Epithelial cell of proximal tubule (primary cell): ENCODE data around the gene BFSP2. TPM values are rescaled to one million over a fixed set of nuclear protein-coding genes. Genes with fewer than 3 reads are reported as not detected.

Source experiments
- DNase-seq: peaks from one replicate; pipeline ENCODE4 v3.0.0-alpha.2; 2011; ENCODE audit warnings: low read depth
- H3K4me3 ChIP-seq: 2 replicates; pipeline ENCODE4 v1.5.1; 2011; ENCODE audit warnings: low read depth, mild to moderate bottlenecking, low read length
- CTCF ChIP-seq: conservative IDR thresholded peaks from 2 replicates; pipeline ENCODE4 v1.5.1; 2012; ENCODE audit warnings: low read depth, mild to moderate bottlenecking, low read length
- total RNA-seq: library from RNA; depleted of rRNA; stranded (reverse); fragments of >200 nt; gene quantifications from 2 replicates; pipeline ENCODE4 v1.2.3, GENCODE V29; 2015

Gene BFSP2
- total RNA-seq, 1 donor from 2014 or later = not detected

GRCh38 chr3:133380481-133381225 is 19.2 kb upstream of the BFSP2 start:
- DNase-seq = no peak

GRCh38 chr3:133381346-133382109 is 18.3 kb upstream of the BFSP2 start:
- no peak for TF ChIP-seq CTCF
- no peak for DNase-seq
- no peak overlapping the region for H3K4me3 ChIP-seq

More at GRCh38 chr3:133380481-133381225, 19.2 kb upstream of the BFSP2 start:
- no peak overlapping the region for H3K4me3 ChIP-seq
- TF ChIP-seq CTCF = no peak

DNA sequence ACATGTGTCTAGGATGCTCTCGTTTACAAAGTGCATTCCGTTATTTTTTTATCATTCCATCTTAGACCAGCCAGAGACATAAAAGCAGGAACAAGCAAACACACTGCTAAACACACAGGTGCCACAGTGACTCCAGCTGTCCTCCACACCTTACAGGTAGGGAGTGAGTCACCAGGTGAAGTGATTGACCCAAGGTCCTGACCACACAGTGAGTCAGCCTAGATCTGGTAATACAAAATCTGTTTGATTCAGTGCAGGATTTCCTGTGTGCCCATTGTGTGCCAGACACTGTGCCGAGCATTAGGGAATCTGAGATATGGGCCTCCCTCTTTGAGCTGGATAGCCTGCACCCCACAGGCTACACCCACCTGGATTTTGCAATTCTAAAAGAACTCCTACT is 16.7 kb upstream of the BFSP2 start:
- H3K4me3 ChIP-seq = no peak overlapping the region
- DNase-seq = no peak
- TF ChIP-seq CTCF = no peak

GRCh38 chr3:133383741-133384140 is 16.1 kb upstream of the BFSP2 start:
- no peak for TF ChIP-seq CTCF
- no peak for DNase-seq

DNA sequence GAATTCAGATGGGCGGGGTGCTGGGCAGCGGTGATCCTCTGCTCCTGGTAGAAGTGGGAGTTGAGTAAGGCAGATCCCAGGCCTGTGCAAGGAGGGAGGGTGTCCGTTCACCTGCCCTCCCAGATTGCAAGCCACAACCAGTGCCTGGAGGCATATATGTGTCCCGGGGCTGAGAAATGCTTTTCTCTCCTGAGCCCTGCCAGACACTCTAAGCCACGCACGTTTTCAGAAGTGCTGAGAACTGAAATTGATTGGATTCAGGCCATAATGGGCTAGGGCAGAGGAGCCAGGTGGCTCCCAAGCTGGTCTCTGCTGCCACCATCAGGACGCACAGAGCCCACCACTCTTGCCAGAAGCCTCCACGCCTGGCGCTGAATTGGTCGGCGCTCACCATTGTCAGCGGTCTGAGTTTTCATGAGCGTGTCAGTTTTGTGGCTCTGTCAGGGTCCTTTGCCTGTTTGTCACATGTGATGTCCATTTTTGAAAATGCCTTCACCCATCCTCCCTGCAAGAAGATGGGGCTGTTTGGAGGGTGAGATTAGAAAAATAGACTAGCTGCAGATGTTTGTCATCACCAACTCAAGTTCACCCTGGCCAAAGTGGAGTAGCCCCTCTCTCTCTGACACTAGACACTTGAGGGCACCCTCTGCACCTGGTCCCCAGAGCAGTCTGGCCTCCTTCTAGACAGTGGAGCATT is 15.4 kb upstream of the BFSP2 start:
- no peak overlapping the region for H3K4me3 ChIP-seq
- TF ChIP-seq CTCF = peak; percentile 88
- DNase-seq = no peak

More at GRCh38 chr3:133383741-133384140, 16.1 kb upstream of the BFSP2 start:
- H3K4me3 ChIP-seq = no peak overlapping the region

- TF ChIP-seq CTCF = no peak
- no peak for DNase-seq
These were observed 13.0 kb upstream of the BFSP2 start for GRCh38 chr3:133386876-133387275.

More at GRCh38 chr3:133386876-133387275, 13.0 kb upstream of the BFSP2 start:
- no peak overlapping the region for H3K4me3 ChIP-seq
